GM18907 (cell line): ENCODE measurements around the gene ETV6.
A peak's percentile ranks its signal among the peaks of the same experiment; 100 is the strongest.

ENCODE experiments used
- ATAC-seq: cut with Tn5 transposase; IDR thresholded peaks from one replicate; pipeline ENCODE4 v1.9.1; 2021; ENCODE audit warnings: mild to moderate bottlenecking, moderate library complexity; ENCODE audit not compliant: unreplicated experiment

ETV6 gene

DNA sequence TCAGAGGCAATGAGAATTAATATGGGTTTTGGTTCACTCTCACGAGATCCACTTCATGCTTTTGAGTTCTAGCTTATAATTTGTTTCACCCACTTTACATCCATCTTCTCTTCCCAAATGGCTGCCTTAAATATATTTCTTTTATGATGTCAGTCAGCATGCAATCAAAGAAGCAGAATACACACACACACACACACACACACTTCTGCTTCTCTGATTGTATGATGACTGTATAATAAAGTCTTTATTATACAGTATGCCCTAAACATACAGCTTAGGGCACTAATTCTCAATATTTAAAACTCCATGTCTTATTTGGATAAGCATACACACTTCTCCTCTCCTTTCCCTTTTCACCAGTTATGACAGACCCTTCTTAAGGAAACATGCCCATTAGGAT lies 6.7 kb upstream of the ETV6 start:
- ATAC-seq: no peak

DNA sequence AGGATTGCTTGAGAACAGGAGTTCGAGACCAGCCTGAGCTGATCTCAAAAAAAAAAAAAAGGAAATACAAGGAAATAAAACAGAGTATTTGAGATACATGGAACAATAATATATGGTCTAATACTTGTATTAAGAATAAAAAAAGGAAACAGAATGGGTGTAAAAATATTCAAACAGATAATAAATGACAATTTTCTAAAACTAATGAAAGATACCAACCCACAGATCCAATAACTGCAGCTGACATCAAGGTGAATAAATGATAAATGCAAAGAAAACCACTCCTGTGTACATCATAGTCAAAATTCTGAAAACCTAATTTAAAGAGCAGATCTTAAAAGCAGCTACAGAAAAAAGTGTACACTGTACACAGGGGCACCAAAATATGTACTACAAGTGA lies 4.1 kb upstream of the ETV6 start:
- no peak for ATAC-seq

DNA sequence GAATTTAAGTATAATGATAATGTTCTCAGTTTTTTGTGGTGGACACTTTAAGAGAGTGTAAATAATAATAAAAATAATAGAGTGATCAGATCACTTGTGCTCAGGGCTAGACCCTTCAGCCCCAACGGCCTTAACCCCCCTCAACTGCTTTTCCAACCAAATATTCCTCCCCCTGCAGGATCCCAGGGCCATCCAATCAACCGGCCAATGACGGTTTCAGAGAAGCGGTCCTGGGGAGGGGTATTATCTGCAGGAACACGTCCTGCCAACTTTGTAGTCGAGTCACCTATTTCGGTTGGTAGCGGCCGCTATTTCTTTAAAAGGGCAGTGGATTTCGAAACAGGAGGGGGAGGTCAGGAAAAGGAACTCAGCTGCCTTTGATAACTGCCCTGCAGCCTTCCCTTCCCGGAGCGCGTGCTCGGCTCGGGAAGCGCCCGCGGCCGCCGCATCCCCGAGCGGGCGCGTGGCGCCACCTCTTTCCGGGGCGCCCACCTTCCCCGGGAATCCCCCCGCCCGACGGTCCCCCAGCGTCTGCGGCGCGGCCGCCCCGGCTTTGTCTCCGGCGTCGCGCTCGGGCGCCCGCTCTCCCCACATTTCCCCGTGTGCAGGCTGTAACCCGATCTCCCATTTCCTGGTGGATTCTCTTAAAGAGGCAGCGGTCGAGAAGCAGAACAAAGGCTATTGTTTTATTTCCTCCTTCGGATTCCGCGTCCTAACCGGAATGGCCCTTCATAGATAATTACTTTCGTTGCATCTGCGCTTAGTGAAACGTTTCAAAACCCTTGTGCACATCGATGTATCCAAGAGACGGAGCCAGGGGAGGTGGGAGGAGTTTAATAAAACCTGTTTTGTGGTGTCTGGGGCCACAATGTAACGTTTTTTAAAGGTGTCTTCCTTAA lies 711 bp upstream of the ETV6 start:
- ATAC-seq: peak; percentile 39

DNA sequence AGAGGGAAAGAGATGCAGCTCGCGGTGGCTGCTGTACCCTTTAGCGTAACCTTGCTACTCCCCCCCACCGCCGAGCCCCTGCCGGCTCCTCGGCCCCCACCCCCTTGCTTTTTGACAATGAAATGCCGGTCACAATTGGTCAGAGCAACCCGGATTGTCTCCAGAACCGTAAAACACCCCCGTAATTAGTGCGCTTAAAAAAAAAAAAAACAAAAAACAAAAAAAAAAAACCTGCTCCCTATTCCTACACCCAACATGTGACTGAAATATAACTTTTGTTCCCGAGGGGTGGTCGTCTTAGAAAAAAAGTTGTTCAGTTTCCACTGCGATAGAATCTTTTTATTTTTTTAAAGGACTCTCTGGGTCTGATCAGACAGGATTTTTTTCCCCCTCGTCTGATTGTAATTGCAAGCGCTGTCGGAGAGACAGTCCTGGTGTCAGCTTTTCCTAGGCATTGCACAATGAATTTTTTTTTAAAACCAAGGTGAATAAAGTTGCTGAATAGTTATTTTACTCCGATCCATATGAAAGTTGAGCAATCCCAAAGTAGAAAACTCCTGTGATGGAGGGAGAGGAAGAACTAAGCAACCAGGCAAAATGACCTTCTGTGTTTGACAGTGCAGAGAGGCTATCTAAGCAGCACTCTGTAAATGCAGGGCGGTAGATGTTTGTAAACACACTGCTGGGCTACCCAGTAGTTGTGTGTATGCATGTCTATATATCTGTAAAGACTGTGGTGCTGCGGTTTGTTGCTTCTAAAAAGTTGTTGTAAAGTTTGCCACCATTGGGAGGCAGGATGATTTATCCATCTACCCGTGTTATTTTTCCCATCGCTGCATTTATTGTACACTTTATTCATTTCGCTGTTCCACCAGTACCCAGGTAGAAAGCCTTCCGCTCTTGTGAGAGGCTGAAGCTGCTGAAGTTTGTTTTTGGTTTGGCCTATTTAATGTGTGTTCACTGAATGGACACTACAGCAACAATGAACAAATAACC lies 1.1 kb downstream of the ETV6 start:
- no peak for ATAC-seq

DNA sequence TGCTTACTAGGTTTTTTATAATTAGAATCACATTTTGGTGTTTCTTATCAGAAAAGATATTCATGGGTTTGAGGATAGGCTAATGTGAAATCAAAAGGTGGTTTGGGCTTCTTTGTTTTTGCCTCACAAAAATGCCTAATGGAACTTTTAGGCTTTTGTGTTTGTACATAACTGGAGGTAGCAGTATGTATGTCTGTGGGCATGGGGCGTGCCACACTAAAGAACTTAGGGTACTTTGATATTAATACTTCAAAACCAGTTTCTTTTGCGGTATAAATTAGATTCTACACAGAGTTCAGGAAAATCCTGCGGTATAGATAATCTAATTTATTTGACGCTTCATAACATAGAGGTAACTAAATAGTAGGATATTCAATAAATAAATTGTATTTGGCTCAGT lies 1.9 kb downstream of the ETV6 start:
- no peak for ATAC-seq

DNA sequence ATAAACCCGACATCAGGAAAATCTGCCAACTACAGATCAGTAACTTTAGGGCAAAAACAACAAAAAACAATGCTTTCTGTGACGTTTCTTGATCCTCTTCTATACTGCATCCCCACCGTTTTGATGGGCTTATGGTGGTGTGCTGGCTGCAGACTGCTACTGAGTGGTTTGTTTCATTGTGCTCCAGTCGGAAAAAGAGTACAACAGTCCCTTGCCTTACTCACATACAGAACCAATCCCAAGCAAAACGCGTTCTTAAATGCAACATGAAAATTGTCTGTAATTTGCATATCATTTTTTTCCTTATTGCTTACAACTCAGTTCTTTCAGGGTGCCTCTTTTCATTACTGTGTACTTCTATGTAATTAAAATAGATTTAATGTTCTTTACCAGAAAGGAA lies 2.3 kb downstream of the ETV6 start:
- no peak for ATAC-seq

DNA sequence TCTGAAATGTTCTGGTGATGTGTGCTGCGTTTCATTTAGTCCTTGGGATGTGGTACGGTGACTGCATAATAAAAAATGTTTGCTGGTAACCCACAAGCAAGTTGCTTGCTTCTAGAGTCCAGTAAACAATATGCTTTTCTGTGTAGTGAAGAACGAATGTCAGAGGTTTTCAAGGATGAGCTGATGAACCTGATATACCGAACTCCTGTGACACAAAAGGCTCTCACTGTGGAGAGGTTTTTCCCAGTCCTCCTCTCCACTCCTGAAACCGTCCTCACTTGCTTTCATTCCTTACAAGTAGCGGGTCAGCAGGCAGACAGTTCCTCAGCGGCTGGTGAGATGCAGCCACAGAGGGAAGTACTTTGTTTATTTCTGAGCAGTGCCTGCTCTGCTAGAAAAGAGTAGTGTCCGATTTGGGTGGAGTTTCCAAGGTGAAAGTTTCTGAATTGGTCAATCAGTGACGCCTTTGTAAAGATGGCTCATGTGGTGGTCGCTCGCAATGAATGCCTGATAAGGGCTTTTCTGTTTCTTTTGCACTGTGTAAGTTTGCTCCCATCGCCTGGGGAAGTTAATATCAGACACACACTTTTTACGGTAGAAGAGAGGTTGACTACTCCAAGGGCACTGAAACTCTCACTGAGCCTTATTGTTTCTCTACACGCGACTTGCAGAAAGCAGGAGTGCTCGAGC lies 3.0 kb downstream of the ETV6 start:
- ATAC-seq: no peak

DNA sequence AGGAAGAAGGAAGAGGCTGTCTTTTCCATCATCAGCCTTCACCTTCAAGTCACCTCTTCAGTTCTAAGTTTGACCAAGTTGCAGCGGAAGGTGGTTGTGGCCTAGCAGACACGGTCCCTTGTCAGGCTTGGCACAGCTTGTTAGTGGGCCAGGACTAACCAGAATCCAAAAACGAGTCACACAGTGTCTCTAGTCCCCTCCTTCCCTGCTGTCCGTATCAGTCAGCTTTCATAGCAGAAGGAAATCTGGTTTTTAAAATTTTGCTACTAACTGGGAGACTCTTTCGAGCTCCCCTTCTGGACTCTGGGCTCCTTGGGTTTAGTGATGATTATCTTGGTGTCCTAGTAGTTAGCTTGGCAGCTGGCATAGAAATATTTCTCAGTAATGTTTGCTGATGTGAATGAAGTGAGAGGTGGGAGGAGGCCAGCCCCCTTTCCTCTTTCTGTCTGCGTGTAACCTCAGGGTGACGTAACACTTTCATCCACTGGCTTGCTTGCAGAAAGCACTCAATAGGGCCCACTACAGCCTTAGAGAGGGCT lies 3.8 kb downstream of the ETV6 start:
- ATAC-seq: peak; percentile 24

DNA sequence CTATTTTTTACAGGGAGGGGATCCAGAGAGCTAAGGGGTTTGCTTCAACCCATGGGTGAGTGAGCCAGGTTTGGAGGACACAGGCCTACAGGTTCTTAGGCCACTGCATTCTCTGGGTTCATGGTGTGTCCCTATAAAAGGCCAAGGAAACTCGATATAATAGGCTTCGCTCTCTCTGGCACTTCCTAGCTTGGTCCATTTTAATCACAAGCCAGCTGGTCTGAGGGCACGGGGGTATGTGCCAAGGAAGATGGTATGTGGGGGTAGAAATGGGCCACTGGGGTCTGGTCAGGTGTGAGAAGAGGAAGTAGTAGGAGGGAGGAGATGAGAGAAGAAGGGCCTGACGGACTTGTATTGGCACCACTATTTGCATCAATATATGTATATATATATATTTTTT lies 4.9 kb downstream of the ETV6 start:
- ATAC-seq: no peak

DNA sequence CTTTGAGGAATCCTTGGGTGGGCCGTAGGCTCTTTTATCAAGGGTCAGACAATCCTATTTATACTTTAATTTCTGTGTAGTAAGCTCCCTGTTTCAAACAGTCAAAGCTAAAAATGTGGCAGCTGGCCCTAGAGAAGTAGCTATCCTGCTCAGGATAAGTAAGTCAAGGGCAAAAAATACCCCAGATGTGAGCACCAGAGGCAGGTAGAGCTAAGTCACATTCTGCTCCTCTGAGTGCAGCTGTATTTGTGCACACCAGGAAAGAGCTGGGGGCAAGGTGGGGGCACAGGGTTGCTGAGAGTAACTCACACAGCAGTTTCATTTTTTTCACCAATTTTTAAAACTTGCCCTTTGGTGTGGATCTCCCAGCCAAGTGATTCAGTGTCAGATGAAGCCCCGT lies 5.3 kb downstream of the ETV6 start:
- ATAC-seq: no peak

DNA sequence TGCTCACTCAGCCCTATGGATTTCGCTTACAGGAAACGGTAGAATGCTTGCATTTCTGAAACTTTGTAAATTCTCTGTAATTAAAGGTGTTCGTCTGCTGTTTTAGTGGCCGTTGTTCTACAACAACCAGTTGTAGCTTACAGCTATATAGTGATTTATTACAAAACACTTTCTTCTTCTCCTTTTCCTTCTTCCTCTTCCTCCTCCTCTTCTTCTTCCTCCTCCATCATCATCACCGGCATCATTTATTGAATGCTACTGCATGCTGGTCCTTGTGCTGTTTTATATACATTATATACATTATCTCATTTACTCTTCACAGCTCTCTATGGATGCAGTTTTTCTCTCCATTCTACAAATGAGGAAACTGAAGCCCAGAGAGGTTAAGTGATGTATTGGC lies 6.4 kb downstream of the ETV6 start:
- ATAC-seq: no peak

DNA sequence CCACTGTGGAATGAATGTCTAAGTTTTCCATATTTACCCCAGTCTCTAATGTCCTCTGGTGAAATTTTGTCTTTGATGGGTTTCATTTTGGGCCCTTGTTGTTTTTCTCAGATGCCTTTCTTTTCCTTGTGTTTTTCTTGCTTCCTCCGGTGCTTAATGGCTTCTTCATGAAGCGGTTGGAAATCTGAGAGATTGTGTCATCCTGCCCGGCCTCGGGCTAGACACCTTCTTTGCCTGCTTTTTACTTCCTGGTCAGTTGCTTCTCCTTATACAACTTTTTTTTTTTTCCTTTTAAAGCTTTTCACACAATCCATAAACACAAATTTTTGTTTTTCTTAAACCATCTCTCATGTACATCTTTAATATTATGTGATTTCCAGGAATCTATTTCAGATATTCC lies 7.1 kb downstream of the ETV6 start:
- no peak for ATAC-seq

DNA sequence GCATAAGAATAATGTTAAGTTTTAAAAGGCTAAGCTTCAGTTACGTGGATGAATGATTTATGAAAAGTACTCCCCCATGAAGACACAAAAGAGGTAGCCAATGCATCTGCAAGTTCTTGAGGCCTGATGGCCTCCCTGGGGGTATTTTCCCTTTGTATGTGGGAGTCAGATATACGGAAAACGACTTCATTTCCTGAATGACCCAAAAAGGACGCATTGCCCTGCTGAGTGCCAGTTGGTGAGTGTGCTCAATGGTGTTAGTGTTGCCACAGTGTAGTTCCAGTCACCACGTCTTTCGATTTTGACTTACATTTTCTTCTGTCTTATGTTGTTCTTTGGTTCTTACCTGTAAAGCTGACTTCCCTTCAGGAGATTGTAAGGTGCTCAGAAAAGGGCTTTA lies 8.0 kb downstream of the ETV6 start:
- ATAC-seq: no peak

DNA sequence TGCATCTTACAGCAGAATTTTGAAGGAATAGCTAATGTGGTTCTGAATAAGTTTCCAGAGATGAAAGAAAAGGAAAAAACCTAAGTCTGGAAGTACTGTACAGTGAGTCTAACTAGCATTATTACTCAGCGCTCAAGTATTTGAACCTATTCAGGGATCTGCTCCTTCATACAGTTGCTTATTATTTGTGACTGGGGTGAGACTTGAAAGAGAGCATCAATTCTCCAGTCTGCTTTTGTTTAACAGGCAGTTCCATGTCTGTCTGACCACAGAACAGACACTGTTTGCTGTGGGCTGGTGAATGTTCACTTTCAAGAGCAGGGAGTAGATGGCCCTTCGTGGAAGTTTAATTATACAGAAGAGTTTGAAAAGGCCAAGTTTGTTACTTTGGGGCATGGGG lies 9.3 kb downstream of the ETV6 start:
- no peak for ATAC-seq

DNA sequence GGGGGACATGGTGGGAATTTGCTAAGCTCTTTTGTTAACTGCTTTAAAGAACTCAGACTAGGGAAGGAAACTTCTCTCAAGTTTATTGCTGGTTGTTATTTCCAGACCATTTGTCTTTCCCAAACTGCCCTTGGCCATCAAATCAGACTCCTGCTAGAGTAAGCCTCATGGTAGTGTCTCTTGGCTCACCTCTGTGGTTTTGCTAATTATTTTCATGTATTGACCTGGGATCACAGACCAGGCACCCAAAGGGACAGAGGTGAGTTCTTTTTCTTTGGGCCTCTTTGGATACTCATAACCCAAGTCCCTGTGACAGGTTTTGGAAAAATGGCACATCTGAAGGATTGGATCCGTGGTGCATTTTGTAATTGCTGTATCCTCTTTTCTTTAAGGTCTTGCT lies 11.2 kb downstream of the ETV6 start:
- no peak for ATAC-seq

DNA sequence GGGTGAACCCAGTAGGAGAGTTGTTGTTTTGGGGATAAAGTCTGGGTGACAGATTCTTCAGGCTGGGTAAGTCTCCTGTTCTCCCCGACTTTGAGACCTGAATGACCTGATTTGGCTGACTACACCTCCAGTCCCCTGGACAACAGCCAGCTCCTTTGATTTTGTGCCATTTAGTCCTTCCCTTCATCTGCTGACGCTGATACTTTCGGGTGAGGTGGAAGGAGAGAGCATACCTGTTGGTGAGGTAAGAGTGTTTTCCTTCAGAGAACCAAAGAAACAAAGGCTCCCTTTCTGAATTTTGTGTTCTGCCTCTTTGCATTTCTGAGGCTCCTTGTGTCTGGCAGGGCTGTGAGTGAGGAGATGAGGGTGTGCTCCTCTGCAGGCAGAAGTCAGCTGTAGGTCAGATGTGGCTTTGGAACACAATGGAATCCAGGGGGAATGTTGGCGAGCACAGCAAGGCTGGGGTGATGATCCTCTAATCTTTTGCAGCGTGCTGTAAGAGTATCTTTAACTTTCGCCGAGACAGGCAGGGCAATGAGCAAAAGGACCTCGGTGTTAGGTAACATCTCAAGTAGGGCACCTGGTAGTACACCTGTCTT lies 12.1 kb downstream of the ETV6 start:
- ATAC-seq: no peak

DNA sequence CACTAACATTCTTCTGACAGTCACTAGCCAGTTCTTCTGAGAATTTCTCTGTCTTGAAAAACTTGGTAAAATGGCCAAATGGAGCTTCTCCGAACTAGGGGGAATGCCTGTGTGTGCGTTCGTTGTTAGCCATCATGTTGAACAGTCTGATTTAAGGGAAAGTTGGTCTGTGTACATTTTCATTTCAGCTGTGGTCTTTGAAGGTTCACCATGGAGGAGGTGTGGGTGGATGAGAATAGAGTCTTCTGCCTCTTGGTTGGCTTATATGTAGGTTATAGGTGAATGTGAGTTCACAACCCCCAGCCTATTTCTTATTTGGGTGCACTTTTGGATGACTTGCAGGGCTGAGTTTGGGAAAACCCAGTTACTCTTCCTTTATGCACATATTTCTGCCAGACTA lies 12.9 kb downstream of the ETV6 start:
- ATAC-seq: no peak

DNA sequence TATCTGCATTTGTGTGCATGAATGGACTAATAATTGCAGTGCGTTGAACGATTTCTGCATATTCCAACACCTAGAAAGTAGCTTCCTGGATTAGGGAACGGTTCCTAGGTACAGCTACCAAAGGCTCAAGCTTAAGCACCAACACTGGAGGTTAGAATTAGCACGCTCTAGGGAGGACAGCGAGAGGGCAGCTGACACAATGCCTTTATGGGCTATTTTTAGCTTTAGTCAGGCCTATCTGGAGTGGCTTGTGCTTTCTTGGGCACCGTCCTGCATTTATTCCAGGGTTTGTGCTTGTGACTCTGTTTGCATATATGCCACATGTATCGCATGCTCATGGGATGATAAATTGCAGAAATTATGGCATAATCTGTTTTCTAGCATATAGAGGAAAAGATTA lies 13.7 kb downstream of the ETV6 start:
- no peak for ATAC-seq

DNA sequence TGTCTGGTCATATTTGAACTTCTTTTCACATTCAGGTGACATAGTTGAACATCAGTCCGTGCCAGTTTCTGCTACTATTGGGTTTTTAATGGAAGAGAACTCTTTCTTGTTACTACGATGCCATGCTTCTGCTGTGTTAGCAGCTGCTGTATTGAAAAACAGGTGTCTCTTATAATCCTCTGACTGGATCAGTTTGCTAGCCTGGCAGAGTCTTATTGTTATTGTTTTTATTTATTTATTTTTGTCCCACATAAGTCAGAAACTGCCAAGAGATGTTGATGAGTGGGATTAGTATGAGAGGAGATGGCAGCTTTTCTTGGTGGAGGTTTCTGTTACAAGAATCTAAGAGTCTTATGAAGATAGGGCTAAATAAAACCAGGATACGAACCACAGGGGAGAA lies 14.6 kb downstream of the ETV6 start:
- no peak for ATAC-seq
